GM12801 (cell line): ENCODE data around the gene PGLYRP3.

Source experiments
- TF ChIP-seq, protein P1 (sequence below): IDR thresholded peaks from one replicate; pipeline ENCODE4 v1.5.1; 2011; ENCODE audit warnings: control low read depth; ENCODE audit not compliant: insufficient read length; ENCODE audit errors: extremely low read depth

Gene PGLYRP3

DNA sequence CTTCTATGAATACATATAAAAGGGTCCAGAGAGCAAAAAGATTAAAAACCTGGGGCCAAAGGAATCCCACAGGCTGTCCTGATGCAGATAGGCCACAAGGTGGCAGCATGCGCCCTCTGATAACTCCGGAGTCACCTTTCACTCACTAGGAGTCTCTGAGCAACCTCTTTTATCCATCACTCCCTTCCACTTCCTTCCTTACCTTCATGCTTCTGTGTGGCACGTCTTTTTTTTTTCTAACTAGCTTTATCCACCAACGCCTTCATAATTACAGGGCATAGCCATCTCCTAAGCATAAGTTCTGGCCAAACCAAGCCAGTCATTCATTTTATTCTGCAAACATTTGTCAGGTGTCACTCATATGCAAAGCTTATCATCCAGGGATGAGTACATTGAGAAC, 39.8 kb upstream of the PGLYRP3 start:
- TF ChIP-seq, protein P1, sequence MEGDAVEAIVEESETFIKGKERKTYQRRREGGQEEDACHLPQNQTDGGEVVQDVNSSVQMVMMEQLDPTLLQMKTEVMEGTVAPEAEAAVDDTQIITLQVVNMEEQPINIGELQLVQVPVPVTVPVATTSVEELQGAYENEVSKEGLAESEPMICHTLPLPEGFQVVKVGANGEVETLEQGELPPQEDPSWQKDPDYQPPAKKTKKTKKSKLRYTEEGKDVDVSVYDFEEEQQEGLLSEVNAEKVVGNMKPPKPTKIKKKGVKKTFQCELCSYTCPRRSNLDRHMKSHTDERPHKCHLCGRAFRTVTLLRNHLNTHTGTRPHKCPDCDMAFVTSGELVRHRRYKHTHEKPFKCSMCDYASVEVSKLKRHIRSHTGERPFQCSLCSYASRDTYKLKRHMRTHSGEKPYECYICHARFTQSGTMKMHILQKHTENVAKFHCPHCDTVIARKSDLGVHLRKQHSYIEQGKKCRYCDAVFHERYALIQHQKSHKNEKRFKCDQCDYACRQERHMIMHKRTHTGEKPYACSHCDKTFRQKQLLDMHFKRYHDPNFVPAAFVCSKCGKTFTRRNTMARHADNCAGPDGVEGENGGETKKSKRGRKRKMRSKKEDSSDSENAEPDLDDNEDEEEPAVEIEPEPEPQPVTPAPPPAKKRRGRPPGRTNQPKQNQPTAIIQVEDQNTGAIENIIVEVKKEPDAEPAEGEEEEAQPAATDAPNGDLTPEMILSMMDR: peak; percentile 55

DNA sequence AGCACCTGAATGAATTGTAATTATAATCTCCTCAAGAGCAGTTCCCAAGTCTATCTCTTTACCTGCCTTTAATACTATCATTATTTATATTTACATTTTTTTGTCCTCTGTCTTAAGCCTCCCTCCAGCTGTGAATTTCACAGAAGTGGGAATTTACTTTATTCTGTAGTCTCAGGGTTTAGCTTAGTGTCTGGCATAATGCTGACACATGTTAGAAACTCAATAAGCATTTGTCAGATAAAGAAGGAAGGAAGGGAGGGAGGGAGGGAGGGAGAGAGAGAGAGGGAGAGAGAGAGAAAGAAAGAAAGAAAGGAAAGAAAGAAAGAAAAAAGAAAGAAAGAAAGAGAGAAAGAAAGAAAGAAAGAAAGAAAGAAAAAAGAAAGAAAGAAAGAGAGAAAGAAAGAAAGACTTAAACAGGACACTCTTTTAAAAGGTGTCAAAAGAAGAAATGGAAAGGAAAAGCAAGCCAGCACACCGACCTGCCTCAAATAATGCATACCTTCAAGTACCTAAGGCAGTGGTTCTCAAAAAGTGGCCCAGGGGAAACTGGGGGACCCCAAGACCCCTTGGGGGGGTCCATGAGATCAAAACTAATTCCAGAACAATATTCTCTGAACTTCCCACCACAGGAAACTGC, 37.7 kb upstream of the PGLYRP3 start:
- TF ChIP-seq, protein P1: no peak

DNA sequence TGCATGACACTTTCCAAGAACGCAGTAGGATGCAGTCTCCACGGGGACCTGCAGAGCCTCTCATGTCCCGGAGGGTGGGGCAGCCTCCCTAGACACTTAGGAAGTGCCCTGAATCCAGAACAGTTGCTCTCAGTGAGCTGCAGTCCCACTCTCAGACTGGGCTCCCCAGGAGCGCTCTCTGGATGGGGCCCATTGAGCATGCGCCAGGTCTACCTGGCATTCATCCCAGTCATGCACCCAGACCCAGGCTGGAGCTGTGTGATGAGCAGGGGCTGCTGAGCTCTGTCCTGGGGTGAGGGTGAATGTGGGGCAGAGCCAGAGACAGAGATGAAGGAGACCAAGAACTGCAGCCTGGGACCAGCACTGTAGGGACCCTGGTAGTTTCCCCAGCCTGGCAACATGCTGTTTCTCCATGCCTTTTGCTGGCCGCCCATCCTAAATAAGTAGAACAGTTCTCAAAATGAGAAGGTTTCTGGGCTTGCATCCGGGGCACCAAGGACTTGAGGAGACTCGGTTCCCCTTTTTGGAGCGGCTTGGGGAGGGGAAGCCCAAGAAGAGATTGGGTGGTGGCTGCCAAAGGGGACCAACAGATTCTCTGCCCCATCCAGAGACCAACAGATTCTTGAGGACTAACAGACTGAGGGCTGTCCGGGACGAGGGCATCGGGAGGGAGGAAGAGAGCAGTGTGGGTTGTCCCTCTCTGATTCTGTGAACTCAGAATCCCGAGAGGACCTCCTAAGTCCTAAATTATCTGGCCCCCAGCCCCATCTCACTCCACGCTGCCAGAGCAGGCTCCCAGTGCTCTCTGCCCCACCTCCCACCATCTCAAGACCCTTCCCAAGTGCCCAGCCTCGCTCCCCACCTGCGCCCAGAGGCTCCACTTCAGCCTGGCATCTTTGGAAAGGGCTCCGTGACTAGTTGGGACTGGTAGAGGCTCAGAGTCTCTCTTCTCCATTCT, 36.9 kb upstream of the PGLYRP3 start:
- TF ChIP-seq, protein P1: no peak

DNA sequence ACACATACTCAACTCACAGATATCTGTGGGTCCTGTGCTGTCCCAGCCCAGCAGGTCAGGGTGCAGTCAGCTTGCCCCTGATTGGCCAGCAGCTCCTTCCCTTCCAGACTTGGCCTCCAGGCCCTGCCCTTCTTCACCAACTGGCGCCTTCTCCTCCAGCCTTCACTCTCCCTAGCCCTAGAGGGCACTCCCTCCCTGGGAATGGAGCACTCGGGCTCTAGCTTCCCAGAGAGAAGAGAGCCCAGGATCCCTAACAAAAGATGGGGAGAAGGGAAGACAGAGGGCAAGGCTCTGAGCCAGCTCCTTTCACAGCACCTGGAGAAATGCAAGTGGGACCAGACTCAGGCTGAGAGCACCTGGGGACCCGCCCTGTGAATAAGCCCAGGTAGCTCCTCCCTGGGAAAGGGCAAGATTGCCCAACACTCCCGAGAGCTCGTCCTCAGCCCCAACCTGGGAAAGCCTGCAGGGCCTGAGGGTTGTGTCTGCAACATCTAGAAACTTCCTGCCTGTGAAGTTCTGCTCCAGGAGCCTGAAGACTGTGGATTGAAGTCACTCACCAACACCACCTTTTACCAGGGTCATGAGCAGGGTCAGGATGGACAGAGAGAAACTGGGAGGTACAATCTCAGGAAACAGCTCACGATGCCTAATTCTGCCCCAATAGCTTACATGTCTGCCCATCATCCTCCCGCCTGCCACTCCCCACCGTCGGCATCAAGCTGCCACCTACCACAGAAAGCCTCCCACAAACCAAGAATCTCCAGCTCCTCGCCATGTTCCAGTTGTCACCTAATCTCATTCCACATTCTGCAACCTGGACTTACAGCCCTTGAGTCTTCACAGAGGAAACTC, 36.0 kb upstream of the PGLYRP3 start, which contains the start of gene PGLYRP4:
PGLYRP4 (minus strand) TSS at position 331 of the 852 bp plus-strand sequence. CDS start 909 bp downstream, outside the sequence.
- TF ChIP-seq, protein P1: no peak

- TF ChIP-seq, protein P1: no peak
Observed at GRCh38 chr1:153347856-153348255, 35.1 kb upstream of the PGLYRP3 start.

DNA sequence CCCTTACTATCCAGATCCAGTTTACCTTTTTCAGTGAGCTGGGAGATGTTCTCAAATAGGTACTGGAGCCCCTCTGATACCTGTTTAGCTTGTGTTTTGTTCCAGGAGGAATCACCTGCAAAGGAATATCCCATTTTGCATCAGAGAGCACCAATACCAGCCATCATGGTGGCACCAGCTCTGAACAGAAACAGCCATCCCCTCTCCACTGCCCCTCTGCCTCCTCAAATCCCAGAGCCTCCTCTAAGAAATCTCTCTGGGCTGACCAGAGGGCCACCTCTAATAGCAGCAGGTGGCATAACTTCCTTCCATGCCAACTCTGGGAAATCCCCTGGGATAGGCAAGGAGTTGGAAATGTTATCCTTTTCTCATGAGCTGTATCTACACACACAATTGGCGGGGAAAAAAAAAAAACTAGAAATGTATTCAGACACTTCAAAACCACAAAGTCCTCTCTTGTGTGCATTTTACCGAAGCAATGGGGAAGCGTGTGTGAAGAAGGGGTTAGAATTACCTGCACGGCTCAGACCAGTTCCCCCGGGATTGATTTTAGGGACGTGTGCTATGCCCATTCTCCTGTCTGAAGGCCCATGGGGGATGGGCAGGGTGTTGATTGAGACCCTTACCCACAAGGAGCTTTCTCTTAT, 33.4 kb upstream of the PGLYRP3 start:
- TF ChIP-seq, protein P1: no peak
